Stimulated activated CD8-positive, alpha-beta memory T cell treated with anti-CD3 and anti-CD28 coated beads, Interleukin-7, amount 100 ng/mL, for 4 hours (primary cell): ENCODE data around the gene DGCR8.

Experiments used
- DNase-seq, 2 donors: peaks; one replicate each; pipeline ENCODE4 v3.0.0-alpha.2; 2020; ENCODE audit warnings: low read depth in 2 of 2

DGCR8 gene

GRCh38 chr22:20089977-20090729 is 10.1 kb downstream of the DGCR8 start:
- no peak for DNase-seq

GRCh38 chr22:20090730-20091240 is 10.7 kb downstream of the DGCR8 start:
- no peak for DNase-seq

DNA sequence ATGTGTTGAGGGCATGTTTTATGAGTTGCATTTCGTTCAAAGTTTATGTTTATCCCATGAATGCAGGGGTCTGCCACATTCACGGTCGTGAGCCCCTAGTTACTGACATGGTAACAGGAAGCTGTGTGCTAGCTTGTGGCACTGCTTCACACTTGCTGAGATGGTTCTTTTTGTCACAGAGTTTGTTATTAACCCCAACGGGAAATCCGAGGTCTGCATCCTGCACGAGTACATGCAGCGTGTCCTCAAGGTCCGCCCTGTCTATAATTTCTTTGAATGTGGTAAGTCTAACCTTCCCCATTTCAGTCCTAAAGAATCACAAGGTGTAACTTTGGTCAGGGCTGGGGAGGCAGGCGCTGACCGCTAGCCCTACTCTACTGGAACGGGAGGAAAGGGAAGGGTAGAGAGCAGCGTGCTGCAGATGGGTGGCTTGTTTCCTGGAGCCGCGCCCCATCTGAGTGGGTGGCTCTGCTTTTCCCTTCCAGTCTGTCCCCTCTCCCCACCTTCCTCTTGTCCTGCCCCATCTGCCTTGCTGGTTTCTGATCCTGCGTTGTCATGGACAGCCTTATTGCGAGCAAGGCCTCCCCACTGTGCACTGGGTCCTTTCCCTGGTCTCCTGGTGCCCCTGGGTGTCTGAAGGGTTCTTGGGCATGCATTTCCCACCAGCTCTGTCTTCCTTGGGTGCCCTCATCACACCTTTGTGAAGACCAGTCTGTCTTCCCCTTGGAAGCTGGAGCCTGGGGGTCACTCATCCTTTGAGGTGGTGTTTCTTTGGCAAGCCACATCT is 11.8 kb downstream of the DGCR8 start:
- DNase-seq: no peak

DNA sequence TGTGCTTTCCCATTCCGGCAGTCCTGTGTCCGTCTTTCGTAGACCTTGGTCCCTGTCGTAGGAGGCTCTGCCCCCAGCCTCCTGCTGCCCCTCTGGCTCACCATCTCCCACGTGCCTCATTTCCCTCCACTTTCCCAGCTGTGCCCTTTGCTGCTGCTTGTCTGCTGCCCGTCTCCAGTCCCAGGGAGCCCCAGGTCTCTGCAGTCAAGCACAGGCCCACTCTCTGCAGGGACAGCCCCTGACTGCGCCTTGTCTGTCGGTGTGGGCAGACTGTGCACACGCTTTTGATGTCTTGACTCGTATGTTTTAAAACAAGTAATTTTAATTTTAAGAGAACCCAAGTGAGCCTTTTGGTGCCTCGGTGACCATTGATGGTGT is 12.4 kb downstream of the DGCR8 start:
- no peak for DNase-seq

DNA sequence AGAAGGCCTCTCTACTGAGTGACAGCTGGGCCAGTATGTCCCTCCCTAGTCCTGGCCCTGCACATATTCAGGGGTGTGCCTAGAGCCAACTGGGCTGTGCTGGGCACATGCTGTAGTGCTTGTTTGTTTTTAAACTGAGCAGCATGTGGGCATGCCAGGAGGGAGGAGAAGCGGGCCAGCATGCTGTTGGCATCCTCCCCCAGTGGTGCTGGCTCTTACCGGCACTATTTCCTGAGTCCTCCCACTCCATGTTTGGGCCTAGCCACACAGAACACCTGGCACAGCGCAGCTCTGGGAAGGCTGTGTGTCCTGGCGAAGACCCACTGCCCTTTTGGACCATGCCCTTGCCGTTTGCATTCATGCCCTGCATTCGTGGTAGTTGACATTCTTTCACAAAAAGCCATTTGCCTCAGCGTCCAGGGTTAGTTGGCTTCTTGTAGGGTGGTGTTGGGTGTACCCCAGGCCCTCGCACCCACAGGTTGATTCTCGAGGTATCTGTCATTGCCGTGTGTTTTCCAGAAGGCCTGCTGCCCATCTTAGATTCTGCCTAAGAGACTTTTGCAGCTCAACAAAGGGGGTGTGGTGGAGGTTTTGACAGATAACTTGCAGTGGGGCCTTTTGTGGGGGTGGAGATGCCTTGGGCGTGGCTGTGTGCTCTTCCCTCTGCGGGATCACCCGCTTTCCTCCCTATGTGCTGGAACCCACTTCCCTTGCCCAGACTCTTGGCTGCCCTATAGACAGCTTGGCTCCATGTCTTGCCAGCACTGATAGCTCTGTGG is 13.6 kb downstream of the DGCR8 start:
- no peak for DNase-seq

DNA sequence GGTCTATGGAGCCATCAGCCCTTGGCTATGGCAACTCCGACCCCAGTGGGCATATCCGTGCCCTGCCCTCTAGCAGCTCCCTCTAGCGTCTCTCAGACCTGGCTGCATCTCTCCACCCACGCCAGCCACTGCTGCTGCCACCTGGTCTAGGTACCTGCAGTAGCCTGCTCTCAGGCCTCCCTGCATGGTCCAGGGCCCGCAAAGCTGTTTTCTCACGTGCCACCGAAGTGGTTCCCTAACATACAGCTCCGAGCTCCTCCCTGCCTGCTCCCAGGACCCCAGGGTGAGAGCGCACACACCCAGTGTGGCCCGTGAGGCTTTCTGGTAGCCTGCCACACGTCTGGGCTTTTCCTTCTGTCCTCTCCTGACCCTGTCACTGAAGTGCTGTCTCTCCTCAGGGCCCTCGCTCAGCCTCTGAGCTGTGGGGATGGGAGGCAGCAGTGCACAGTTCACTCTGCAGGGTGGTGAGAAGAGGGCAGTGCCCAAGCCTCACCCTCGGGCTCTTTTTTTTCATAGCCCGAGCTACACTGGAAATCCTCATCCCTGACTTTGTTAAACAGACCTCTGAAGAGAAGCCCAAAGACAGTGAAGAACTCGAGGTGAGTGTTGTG is 14.3 kb downstream of the DGCR8 start:
- DNase-seq: no peak

DNA sequence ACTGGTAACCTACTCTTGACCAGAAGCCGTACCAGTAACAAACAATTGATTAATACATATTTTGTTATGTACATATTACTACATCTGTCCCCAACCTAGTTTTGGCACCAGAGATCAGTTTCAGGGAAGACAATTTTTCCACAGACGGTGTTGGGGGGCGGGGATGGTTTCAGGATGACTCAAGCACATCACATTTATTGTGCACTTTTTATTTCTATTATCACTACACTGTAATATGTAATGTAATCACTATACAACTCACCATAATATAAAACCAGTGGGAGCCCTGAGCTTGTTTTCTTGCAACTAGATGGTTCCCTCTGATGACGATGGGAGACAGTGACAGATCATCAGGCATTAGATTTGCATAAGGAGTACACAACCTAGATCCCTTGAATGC is 15.5 kb downstream of the DGCR8 start:
- DNase-seq: no peak

- DNase-seq: no peak
These were observed 16.8 kb downstream of the DGCR8 start for GRCh38 chr22:20096574-20097420.

GRCh38 chr22:20099099-20099711 is 19.2 kb downstream of the DGCR8 start:
- DNase-seq: no peak

- DNase-seq: no peak
These were observed 21.6 kb downstream of the DGCR8 start for GRCh38 chr22:20101638-20102037.

DNA sequence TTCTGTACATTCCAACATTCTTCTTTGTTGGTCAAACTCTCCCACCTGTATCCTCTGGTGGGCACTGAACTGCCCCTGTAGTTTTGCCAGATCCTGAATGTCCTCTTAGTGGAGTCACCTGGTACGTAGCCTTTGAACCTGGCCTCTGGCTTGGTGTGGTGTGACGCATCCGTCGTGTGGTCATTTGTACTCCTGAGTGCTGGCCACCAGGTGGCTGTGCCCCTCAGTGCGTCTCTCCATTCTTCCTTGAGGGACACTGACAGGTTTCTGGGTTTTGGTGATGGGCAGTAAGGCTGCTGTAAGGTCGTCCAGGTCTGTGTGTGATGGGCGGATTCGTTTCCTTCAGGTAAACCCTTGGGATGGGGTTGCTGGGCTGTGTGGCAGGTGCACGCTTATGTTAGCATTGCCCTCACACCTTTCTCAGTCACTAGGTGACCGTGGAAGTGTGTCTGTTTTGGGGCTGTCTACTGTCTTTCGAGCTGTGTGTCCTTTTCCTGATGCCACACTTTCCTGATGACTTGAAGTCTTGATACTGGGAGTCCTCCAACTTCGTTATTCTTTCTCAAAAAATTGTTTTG is 22.3 kb downstream of the DGCR8 start:
- no peak for DNase-seq

DNA sequence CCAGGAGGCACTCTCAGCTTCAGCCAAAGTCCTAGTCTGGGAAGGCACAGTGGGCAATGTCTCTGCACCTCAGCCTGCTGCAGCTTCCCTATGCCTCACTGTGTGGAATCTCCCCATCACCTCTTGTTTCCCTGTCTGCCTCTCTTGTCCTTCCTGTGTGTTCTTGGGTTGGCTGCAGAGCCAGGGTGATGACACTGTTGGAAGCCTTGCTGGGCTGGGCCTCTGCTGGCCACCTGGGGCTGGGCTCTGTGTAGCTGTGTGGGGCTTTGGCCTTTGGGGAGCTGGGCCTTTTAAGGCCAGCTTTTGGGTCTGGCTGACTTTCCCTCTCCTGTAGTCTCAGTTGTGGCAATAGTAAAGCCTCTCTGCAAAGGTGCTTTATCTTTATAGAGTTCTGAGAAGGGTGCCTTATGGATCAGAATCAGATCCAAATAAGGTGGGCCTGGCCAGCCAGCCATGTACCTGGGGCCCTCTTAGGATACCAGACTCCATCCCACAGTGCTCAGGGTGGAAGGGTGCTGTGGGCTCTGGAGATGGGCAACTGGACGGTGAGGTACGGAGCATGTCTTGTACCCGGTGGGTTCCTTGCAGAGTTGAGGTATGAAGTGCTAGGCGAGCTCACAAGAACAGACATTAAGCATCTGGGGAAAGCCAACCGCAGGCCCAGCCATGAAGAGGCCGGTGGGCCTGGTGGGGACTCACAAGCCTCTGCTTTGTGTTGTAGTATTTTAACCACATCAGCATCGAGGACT is 25.6 kb downstream of the DGCR8 start:
- DNase-seq: no peak

- DNase-seq: no peak
These were observed 26.3 kb downstream of the DGCR8 start for GRCh38 chr22:20106205-20106848.

DNA sequence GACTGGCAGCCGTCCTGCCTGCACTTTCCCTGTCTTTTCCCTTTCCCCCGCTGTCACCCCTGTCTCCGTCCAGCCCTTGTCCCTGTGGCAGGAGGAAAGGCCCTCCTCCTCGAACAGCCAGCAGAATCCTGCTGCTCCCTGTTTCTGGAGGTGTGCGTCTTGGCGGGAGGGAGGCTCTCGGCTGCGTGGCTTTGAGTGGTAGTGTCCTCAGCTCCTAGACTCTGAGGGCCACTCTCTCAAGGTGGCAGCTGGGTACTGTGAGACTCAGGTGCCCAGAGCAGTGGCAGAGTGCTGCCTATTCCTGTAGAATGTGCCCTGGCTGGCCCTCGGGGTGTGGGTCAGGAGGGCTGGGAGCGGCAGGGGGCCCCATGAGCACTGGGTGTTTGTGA is 26.8 kb downstream of the DGCR8 start:
- no peak for DNase-seq

GRCh38 chr22:20107471-20107901 is 27.4 kb downstream of the DGCR8 start:
- DNase-seq: no peak

GRCh38 chr22:20107951-20108756 is 28.1 kb downstream of the DGCR8 start:
- DNase-seq: no peak

DNA sequence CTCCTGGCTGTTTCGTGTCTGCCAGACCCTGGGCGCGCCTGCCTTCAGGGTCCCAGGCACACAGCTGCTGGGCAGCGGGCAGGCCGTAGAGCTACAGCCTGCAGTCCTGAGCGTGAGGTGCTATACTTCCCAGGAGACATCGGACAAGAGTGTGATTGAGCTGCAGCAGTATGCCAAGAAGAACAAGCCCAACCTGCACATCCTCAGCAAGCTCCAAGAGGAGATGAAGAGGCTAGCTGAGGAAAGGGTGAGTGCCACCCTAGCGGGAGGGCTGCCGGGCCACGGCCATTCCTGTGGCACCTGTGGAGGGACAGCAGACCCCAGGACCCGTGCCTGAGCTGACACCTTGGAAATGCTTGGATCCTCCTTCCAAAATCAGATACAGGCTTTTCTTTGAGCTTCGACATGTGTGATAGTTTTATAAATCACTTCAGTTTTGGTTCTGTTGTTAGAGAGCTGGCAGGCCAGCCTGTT is 28.8 kb downstream of the DGCR8 start:
- no peak for DNase-seq
